HepG2 (cell line): Measurements from ENCODE around the gene BMERB1. TPM values are rescaled to one million over a fixed set of nuclear protein-coding genes. Genes with fewer than 3 reads are reported as not detected.

Experiments
- CEBPB ChIP-seq: IDR thresholded peaks from 2 replicates; pipeline ENCODE4 v1.6.1; 2011; ENCODE audit warnings: low read depth, low read length, improper control_type of control experiment, borderline replicate concordance
- FOXP1 ChIP-seq, 2 experiments: fragments of 450-650 bp in 1 of 2; IDR thresholded peaks; 2 replicates each; pipeline ENCODE4 v1.6.1; 2017 to 2018; ENCODE audit warnings: antibody characterized with exemption in 1 of 2
- GFI1 ChIP-seq: sonication (generic); formaldehyde crosslinking; IDR thresholded peaks from 2 replicates; pipeline ENCODE4 v1.5.0; 2020; ENCODE audit warnings: missing genetic modification reagents, mild to moderate bottlenecking, borderline replicate concordance
- HDAC1 ChIP-seq: sonication (generic); formaldehyde crosslinking; IDR thresholded peaks from 2 replicates; pipeline ENCODE4 v1.5.1; 2020; ENCODE audit warnings: mild to moderate bottlenecking, missing genetic modification reagents
- HMG20A ChIP-seq: IDR thresholded peaks from 2 replicates; pipeline ENCODE4 v1.6.1; 2016; ENCODE audit warnings: borderline replicate concordance
- KLF6 ChIP-seq: IDR thresholded peaks from 2 replicates; pipeline ENCODE4 v1.8.0; 2016; ENCODE audit warnings: missing biosample characterization, missing genetic modification reagents
- MAFF ChIP-seq: IDR thresholded peaks from 2 replicates; pipeline ENCODE4 v1.6.1; 2011; ENCODE audit warnings: low read depth, low read length, improper control_type of control experiment
- MAFK ChIP-seq, 2 experiments: IDR thresholded peaks in 1 of 2; conservative IDR thresholded peaks in 1 of 2; 2 replicates each; pipeline ENCODE4 v1.6.1; 2011; ENCODE audit warnings: improper control_type of control experiment in 2 of 2, low read length in 2 of 2
- MED8 ChIP-seq: sonication (generic); formaldehyde crosslinking; IDR thresholded peaks from 2 replicates; pipeline ENCODE4 v1.8.1; 2023; ENCODE audit warnings: mild to moderate bottlenecking, missing genetic modification reagents; ENCODE audit not compliant: insufficient replicate concordance
- NR1H2 ChIP-seq: sonication (generic); formaldehyde crosslinking; IDR thresholded peaks from 2 replicates; pipeline ENCODE4 v1.8.1; 2022; ENCODE audit warnings: low read depth, missing genetic modification reagents, borderline replicate concordance
- NR2C2 ChIP-seq: sonication (generic); formaldehyde crosslinking; IDR thresholded peaks from 2 replicates; pipeline ENCODE4 v1.4.0; 2020; ENCODE audit warnings: missing genetic modification reagents, mild to moderate bottlenecking, moderate library complexity, borderline replicate concordance
- SMYD3 ChIP-seq: sonication (generic); formaldehyde crosslinking; IDR thresholded peaks from 2 replicates; pipeline ENCODE4 v1.8.1; 2023; ENCODE audit warnings: mild to moderate bottlenecking, missing genetic modification reagents
- TARDBP ChIP-seq: sonication (generic); formaldehyde crosslinking; IDR thresholded peaks from 2 replicates; pipeline ENCODE4 v1.8.0; 2022; ENCODE audit warnings: mild to moderate bottlenecking, missing genetic modification reagents
- ZBTB8A ChIP-seq: sonication (generic); formaldehyde crosslinking; IDR thresholded peaks from 2 replicates; pipeline ENCODE4 v1.4.0; 2020; ENCODE audit warnings: mild to moderate bottlenecking, low read depth, missing genetic modification reagents, borderline replicate concordance
- ZFP1 ChIP-seq: IDR thresholded peaks from 2 replicates; pipeline ENCODE4 v1.6.1; 2016
- ZMYM4 ChIP-seq: sonication (generic); formaldehyde crosslinking; IDR thresholded peaks from 2 replicates; pipeline ENCODE4 v1.8.1; 2023; ENCODE audit warnings: mild to moderate bottlenecking, missing genetic modification reagents
- ZNF431 ChIP-seq: sonication (generic); formaldehyde crosslinking; IDR thresholded peaks from 2 replicates; pipeline ENCODE4 v1.9.0; 2022; ENCODE audit warnings: missing genetic modification reagents, low read depth, mild to moderate bottlenecking, borderline replicate concordance
- ZNF766 ChIP-seq: sonication (generic); formaldehyde crosslinking; IDR thresholded peaks from 2 replicates; pipeline ENCODE4 v1.5.0; 2020; ENCODE audit warnings: missing genetic modification reagents, borderline replicate concordance
- polyA plus RNA-seq, 8 experiments: library from polyadenylated mRNA; depleted of rRNA in 3 of 8; stranded (reverse) in 7 of 8; unstranded in 1 of 8; fragments of >200 nt; fragmentation: Illumina TruSeq in 4 of 8; extraction: Trizol in 4 of 8; gene quantifications; 2 replicates each; pipeline versions ENCODE4 v1.2.1 to v1.2.3, GENCODE V29; 2011 to 2016; ENCODE audit warnings: low read depth in 4 of 8, missing spikeins in 1 of 8, mixed read lengths in 1 of 8; ENCODE audit not compliant: insufficient read depth in 1 of 8
- total RNA-seq, 5 experiments: library from RNA; depleted of rRNA; stranded (reverse); fragments of >200 nt; fragmentation: Illumina TruSeq; extraction: Trizol; gene quantifications; 2 replicates each; pipeline ENCODE4 v1.2.3, GENCODE V29; 2016; ENCODE audit warnings: low read depth in 1 of 5
- TF ChIP-seq, protein P1 (sequence below): IDR thresholded peaks from 2 replicates; pipeline ENCODE4 v1.6.1; 2016
- TF ChIP-seq, protein P2 (sequence below): IDR thresholded peaks from 2 replicates; pipeline ENCODE4 v1.6.1; 2012; ENCODE audit warnings: low read depth, low read length, improper control_type of control experiment
- TF ChIP-seq, protein P3 (sequence below): IDR thresholded peaks from 2 replicates; pipeline ENCODE4 v1.6.1; 2016; ENCODE audit warnings: mild to moderate bottlenecking
- TF ChIP-seq, protein P4 (sequence below): sonication (generic); formaldehyde crosslinking; IDR thresholded peaks from 2 replicates; pipeline ENCODE4 v1.4.0; 2020; ENCODE audit warnings: missing genetic modification reagents

The BMERB1 gene
- total and polyA plus RNA-seq, 2 of the 13 experiments (the other 11 are each of a cell fraction or from before 2014, with no cell fraction given), result 1.4 TPM

DNA sequence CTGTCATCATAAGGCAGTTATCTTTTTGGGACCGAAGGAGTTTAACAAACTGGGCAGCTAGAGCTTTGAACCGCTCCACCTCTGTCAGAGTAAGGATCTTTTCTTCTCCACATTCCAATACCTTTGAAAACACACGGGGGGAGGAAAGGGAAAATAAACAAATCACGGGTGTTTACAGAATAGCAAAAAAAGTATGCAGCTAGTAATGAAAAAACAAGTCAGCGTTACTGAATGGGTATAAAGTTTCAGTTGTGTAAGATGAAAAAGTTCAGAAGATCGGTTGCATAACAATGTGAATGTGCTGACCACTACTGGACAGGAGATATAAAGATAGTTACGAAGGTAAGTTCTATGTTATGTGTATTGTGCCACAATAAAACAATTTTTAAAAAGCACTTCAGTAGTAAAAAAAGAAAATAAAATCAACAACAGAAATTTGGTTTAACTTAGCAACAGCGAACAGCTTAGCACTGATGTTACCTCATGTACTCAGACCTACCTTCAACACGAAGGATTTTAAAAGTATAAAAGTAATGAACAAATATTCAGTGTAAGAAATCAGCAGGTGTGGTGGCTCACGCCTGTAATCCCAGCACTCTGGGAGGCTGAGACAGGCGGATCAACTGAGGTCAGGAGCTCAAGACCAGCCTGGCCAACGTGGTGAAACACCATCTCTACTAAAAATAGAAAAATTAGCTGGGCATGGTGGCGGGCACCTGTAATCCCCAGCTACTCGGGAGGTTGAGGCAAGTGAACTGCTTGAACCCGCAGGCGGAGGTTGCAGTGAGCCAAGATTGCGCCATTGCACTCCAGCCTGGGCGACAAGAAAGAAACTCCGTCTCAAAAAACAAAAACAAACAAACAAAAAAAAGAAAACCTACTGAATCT lies 174.3 kb downstream of the BMERB1 start (continued):
- TF ChIP-seq ZMYM4 (CRISPR knock-in tag) (peak; percentile 20; the same call in 1 of the 2 replicates), GFI1 (peak; percentile 99), FOXP1 (IDR thresholded peaks at IDR 0.05) (peak; percentile 99), FOXP1 (CRISPR knock-in tag; IDR thresholded peaks at IDR 0.05) (peak; percentile 100), SMYD3 (CRISPR knock-in tag) (0 out of 2 replicates have a peak, but pooled peaks have one; percentile 20), ZNF766 (CRISPR knock-in tag) (no peak), HMG20A (CRISPR knock-in tag) (peak; percentile 95), NR2C2 (CRISPR knock-in tag) (peak; percentile 55; the same call in 1 of the 2 replicates), NR1H2 (CRISPR knock-in tag) (no peak), MED8 (peak; percentile 21), KLF6 (peak; percentile 63; the same call in 1 of the 2 replicates), HDAC1 (CRISPR knock-in tag) (peak; percentile 91), TARDBP (CRISPR knock-in tag) (no peak; the same call in 1 of the 2 replicates), CEBPB (peak; percentile 98), ZBTB8A (CRISPR knock-in tag) (no peak), MAFF (peak; percentile 88), ZNF431 (CRISPR knock-in tag) (no peak), MAFK (conservative IDR thresholded peaks at IDR 0.05 in 1 of 2, IDR thresholded peaks at IDR 0.05 in 1 of 2; ENCODE audit: low read length in 2 of 2) (peak; percentile 85), ZFP1 (CRISPR knock-in tag) (peak; percentile 80; the same call in 1 of the 2 replicates)
- TF ChIP-seq, protein P1, sequence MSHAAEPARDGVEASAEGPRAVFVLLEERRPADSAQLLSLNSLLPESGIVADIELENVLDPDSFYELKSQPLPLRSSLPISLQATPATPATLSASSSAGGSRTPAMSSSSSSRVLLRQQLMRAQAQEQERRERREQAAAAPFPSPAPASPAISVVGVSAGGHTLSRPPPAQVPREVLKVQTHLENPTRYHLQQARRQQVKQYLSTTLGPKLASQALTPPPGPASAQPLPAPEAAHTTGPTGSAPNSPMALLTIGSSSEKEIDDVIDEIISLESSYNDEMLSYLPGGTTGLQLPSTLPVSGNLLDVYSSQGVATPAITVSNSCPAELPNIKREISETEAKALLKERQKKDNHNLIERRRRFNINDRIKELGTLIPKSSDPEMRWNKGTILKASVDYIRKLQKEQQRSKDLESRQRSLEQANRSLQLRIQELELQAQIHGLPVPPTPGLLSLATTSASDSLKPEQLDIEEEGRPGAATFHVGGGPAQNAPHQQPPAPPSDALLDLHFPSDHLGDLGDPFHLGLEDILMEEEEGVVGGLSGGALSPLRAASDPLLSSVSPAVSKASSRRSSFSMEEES (CRISPR knock-in tag), result peak; percentile 69
- TF ChIP-seq, protein P2, sequence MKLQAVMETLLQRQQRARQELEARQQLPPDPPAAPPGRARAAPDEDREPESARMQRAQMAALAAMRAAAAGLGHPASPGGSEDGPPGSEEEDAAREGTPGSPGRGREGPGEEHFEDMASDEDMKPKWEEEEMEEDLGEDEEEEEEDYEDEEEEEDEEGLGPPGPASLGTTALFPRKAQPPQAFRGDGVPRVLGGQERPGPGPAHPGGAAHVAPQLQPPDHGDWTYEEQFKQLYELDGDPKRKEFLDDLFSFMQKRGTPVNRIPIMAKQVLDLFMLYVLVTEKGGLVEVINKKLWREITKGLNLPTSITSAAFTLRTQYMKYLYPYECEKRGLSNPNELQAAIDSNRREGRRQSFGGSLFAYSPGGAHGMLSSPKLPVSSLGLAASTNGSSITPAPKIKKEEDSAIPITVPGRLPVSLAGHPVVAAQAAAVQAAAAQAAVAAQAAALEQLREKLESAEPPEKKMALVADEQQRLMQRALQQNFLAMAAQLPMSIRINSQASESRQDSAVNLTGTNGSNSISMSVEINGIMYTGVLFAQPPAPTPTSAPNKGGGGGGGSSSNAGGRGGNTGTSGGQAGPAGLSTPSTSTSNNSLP, result peak; percentile 98
- TF ChIP-seq, protein P3, sequence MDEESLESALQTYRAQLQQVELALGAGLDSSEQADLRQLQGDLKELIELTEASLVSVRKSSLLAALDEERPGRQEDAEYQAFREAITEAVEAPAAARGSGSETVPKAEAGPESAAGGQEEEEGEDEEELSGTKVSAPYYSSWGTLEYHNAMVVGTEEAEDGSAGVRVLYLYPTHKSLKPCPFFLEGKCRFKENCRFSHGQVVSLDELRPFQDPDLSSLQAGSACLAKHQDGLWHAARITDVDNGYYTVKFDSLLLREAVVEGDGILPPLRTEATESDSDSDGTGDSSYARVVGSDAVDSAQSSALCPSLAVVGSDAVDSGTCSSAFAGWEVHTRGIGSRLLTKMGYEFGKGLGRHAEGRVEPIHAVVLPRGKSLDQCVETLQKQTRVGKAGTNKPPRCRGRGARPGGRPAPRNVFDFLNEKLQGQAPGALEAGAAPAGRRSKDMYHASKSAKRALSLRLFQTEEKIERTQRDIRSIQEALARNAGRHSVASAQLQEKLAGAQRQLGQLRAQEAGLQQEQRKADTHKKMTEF (CRISPR knock-in tag), result peak; percentile 95
- TF ChIP-seq, protein P4, sequence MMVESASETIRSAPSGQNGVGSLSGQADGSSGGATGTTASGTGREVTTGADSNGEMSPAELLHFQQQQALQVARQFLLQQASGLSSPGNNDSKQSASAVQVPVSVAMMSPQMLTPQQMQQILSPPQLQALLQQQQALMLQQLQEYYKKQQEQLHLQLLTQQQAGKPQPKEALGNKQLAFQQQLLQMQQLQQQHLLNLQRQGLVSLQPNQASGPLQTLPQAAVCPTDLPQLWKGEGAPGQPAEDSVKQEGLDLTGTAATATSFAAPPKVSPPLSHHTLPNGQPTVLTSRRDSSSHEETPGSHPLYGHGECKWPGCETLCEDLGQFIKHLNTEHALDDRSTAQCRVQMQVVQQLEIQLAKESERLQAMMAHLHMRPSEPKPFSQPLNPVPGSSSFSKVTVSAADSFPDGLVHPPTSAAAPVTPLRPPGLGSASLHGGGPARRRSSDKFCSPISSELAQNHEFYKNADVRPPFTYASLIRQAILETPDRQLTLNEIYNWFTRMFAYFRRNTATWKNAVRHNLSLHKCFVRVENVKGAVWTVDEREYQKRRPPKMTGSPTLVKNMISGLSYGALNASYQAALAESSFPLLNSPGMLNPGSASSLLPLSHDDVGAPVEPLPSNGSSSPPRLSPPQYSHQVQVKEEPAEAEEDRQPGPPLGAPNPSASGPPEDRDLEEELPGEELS (CRISPR knock-in tag), result peak; percentile 100
